Left ventricle myocardium superior (tissue), 1 donor: ENCODE results near the gene WDR1. TPM values are rescaled to one million over a fixed set of nuclear protein-coding genes. Genes with fewer than 3 reads are reported as not detected.

ENCODE experiments used
- ATAC-seq: fragments of 200-7000 bp; cut with Tn5 transposase; one replicate; pipeline ENCODE4 v1.9.1; 2020; ENCODE audit warnings: mild to moderate bottlenecking, moderate library complexity
- DNase-seq: peaks from one replicate; pipeline ENCODE4 v3.0.0-alpha.2; 2020
- intact Hi-C: fragments of 100-400 bp; cut with micrococcal nuclease; formaldehyde crosslinking; loops from one replicate; pipeline ENCODE4 v1.11.0; 2022
- total RNA-seq: library from RNA; stranded (reverse); fragmentation: NEBNext Ultra II Directional; extraction: Animal tissue kit (Norgen Biotek cat#: 25700); gene quantifications from one replicate; pipeline ENCODE4 v1.2.1, GENCODE V29; 2021
- donor health status: DM: no; HTN: yes; CAD: no; lungs with severe emphysema.

Gene WDR1
- total RNA-seq, 1 donor from 2014 or later, result 182 TPM

DNA sequence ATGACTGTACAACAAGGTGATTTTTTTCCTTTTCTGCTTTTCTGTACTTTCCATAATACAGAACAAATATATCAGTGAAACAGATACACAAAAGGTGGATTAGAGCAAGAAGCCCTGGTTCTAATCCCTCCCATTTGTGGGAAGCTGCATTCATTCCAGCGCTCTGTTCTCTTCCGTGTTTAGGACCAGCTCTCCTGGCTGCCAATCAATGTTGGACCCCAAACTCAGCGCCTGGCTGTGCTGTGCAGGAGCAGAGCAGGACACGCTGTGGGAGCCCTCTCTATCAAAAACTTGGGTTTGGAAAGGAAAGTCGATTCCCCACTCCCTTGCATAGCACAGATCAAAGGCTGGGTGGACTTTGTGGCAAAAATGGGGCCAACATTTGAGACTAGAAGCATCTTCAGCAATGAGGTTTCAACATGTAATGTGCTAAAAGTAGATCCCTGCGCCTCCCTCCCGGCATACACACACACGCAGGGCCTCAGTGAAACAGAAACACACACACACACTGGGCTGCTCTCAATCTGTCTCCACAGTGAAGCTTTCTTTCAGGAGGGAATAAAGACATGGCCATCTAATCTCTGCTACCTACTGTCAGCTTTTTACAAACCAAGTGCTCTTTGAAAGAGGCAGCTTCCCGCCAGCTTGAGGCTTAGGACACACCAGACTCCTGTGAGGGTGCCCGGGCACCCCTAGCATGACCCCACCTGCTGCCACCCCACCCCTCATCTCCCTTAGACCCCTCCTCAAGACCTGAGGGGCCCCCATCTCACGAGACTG, 12.2 kb downstream of the WDR1 start:
- peak; percentile 18 for ATAC-seq
- intact Hi-C loops, result no loop called here
- DNase-seq, result no peak

DNA sequence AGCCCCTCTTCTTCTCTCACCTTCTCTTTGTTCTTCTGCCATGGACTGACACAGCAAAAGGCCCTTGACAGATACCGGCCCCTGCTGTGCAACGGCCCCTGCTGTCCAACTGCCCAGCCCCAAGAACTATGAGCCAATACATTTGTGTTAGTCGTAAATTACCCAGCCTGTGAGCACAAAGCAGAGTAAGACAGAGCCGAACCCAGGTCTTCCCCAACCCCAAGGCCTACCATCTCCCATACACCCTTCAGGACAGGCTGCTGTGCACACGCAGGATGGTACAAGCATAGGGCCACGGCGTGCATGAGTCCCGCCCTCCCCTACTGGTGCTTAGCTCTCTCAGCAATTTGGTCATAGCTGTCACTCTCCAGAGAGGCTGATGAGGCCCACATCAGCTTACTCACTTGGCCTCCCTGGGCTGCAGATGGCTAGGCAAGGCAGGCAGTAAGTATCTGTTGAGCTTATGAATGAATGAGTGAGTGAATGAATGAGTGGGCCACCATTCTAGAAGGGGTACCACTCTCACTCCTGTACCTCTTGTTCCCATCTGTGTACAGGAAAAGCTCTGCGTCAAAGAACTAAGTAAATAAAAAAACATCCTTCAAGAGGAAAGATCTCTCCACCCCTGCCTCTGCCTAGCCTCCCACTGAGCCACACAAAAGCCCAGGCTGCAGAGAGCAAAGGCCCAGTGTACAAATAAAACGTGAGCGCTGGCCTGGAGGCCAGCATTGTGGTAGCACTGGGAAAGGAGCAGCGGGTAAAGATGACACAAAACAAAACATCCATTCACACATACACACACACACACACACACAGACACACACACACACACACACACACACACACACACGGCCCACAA, 13.9 kb downstream of the WDR1 start:
- ATAC-seq (no peak), DNase-seq (no peak)
- intact Hi-C loops, result no loop called here

DNA sequence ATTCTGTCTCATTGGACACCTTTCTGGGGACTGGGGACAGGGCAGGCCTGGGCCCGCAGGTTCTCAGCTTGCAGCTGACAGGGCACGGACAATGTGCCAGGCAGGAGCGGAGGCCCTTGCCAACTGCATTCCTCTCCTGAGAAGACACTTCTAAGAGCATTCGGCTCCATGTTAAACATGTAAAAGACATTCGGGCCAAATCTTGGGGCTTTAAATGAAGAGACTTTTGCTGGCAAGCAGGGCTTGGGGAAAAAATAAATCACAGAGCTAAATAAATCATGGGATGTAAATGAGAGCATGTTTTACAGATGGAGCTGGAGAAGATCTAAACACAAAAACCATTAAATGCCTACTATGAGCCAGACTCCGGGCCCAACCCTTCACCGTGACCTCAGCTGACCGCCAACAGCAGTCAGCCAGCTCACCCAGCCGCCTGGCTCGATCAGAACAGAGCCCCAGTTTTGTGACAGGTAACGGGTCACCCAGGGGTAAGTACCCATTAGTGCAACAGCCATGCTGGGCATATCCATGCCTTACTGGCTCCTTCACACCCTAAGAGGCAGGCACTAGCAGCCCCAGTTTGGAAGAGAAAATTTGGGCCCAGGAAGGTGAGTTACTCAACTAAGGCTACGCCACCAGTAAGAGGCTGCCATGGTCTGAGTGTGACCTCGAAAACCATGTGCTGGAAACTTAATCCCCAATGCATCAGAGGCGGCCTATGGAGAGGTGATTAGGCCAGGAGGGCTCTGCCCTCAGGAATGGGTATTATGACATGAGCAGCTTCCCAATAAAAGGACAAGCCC, 14.7 kb downstream of the WDR1 start:
- peak; percentile 62 for ATAC-seq
- intact Hi-C loops, result no loop called here
- peak; percentile 67 for DNase-seq

DNA sequence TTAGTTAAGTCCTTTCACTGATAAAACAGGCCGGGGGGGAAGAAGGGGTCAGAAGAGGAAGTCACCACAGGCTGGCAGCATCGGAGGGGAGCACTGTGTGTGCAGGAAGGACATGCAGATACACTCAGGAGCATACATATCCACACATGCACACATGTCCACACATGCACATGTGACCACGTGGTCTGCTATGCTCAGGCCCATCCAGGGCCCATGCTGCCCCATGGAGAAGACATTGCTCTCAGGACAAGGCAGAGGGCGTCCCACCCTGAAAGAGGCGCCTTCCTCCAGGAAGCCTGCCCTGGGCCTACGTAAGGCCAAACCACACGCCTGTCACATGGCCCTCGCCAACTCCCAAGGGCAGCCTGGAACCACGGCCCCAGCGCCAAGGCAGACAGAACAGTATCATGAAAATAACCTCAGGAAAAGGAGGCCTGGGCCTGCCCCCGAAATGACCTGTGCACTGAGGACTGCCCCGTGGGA, 15.8 kb downstream of the WDR1 start:
- DNase-seq, result peak; percentile 69
- intact Hi-C loops, result no loop called here
- peak; percentile 30 for ATAC-seq

DNA sequence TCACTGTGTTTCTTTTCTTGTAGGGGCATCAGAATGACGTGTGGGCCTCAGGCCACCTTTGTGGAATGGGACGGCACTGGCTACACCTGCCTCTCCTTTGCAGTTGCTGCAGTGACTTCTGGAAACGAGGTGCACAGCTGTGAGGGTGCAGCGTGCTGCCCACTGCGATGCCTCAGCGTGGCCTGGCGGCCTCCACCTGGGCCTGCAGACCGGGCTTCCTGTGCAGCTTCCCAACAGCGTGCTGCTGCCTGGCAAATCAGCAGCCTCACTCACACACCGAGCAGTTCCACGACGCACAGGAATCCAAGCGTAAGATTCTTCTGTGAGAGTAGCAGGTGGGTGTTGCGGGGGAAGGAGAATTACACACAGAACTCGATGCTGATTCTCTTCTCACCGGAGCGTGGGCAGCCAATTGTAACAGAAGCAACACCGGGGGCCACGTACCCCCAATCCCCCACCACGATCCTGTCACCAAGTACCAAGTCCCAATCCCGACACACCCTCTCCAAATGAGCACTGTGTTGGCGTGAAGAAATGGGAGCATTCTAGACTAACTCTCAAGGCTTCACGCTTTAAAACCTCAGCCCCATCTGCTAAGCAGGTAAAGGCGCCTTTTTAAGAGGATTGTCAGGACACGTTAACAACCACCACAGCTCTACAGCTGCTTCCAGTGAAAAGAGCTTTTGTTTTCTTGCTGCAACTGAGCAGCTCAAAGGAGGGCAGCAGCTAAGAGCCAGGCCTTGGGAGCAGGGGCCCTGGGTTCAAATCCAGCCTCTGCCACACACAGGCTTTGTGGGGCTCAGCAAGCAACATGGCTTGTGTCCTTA, 16.9 kb downstream of the WDR1 start:
- ATAC-seq (no peak), DNase-seq (no peak)
- intact Hi-C loops, result no loop called here

DNA sequence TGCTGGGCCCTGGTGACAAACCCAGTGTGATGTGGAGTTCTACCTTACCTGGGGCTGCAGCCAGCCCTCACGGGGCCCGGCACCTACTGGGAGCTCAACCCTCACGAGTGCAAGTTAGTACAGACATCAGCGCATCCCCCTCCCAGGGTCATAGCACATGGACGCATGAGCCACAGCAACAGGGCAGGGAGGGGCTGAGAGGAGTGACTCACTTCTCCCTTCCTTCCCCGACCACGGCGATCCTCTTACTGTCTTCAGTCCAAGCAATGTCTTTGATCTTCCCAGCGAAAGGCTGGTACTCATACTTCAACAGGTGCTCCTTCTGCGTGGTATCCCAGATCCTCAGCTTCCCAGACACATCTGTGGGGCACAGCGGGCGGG, 17.8 kb downstream of the WDR1 start:
- intact Hi-C loops, result no loop called here
- ATAC-seq (no peak), DNase-seq (no peak)

DNA sequence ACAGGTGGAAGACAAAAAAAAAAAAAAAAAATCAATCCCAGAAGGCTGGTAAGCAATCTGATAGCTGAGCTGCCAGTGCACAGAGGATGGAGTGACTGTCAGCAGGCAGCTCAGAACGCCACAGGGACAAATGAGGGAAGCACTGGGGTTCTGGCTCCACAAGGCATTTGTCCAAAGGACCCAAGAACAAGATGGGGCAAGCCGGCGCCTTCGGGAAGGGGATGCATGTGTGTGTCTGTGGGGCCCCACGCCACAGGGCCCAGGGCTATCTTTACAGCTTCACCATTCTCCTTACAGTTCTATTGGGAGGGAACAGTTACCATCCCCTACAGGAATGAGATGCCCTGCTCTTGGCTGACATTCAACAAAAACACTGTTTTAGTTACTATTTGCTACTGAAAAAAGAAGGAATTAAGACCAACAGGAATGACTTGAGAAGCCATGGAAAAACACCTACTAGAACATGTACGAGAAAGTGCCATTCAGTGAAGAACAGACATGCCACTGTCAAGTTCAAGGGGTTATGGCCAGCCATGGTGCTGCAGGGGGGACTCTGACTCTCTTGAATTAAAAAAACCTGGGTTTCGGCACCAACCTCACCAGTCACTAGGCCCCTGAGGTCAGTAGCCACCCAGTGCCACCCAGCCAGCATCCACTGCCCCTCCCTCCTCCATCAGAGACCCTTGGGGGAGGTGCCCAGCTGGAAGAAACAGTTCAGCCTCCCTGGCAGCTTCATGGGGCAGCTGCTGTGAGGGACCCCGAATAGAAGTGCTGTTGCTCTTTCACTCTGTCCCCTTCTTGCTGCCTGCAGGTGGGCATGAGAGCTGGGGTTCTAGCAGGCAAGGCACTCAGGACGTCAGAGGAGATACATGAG, 18.5 kb downstream of the WDR1 start:
- DNase-seq (no peak), ATAC-seq (no peak)
- intact Hi-C loops, result no loop called here

DNA sequence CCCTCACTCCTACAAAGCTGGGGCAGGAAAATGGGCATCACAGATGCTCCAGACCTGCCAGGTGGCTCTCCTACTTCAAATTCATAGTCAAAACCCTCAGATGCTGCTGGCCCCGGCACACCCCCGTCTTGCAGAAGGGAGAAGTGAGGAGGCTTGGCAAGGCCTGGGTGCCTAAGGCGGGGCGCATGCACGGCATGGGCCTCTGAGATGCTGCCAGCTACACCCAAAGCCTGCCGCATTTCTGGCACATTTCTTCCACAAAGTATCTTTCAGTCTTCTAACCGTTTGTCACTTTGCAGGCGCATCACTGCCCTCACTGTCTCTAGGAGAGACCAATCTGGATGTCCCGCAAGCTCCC, 19.6 kb downstream of the WDR1 start:
- intact Hi-C loops, result no loop called here
- DNase-seq (no peak), ATAC-seq (no peak)

DNA sequence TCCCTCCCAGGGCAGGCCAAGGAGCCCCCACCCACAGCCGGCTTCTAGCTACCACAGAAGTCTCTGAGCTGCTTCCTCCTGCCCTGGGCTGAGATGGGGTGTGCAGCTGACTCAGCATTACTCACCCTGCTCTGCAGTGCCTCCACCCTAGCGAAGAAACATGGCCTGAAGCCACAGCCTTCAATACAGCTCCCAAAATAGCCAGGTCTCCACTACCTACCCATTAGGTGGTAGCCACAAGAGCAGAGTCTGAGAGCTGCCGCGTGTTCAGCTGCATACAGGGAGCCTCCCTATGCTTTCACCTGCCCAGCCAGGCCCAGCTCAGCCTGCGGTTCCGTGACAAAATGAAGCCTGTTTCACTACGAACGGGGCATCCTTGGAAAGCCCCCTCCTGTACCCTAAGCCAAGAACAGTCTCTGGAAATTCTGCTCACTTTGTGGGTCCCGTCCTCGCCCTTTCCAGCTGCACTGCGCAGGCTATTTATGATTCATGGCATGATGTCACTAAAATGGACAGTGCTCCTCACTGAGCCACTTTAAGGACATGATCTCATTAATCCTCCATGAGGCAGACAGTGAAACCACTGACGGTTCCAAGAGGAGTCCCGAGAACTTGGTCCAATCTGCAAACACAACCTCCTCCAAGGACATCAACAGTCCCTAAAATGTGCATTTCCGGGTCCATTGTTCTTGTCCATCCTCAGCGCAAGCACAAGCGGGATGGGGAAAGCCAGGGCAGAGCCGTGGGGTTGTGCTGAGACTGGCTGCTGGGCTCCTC, 20.2 kb downstream of the WDR1 start:
- peak; percentile 67 for DNase-seq
- intact Hi-C loops, result no loop called here
- ATAC-seq, result peak; percentile 68

DNA sequence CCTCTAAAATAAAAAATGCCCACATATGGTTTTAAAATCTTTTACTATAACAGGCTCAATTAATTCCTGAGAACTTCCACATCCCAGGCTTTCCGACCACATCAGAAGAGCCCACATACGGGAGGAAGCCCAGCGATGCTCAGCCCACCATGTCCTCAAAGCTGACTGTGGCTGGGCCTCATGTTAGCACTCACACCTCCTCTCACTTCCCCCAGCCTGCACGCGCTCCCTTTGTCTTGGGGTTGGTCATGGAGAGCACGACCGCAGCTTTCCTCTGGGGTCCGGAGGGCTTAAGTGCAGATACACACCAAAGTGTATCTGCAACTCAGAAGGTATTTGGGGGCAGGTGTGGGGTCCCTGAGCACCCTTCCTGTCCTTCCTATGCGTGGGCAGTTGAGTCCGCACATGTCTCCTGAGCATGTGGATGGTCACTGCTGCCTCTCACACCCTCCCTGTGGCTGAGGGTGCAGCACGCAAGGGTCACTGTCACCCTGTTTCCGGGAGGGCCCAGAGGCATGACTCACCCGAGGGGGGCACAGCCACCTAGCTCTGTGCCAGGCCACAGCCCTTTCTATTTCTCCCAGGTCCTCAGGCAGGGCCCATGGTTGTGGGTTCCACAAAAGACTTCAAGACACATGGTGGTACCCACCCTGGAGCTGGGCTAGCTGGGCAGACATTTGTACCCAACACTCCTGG, 21.2 kb downstream of the WDR1 start:
- ATAC-seq (no peak), DNase-seq (no peak)
- intact Hi-C loops, result no loop called here

DNA sequence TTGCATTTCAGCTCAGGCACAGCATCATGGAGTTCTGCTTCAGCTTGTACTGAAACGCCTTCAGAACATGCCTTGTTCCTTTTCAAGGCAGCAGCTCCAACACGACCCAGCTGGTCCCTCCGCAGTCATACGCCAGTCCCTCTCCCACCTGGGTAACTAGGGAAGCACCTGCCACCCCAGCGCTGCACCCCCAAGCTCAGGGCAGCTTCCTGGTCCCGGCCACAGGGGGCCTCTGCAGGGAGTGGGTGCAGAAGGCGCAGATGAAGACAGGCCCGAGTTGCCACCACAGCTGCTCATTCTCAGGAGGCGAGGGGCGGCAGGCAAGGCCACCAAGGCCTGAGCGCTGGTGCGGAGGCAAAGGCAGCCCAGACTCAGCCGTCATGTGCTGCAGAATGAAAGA, 21.8 kb downstream of the WDR1 start:
- DNase-seq, result peak; percentile 29
- no peak for ATAC-seq

DNA sequence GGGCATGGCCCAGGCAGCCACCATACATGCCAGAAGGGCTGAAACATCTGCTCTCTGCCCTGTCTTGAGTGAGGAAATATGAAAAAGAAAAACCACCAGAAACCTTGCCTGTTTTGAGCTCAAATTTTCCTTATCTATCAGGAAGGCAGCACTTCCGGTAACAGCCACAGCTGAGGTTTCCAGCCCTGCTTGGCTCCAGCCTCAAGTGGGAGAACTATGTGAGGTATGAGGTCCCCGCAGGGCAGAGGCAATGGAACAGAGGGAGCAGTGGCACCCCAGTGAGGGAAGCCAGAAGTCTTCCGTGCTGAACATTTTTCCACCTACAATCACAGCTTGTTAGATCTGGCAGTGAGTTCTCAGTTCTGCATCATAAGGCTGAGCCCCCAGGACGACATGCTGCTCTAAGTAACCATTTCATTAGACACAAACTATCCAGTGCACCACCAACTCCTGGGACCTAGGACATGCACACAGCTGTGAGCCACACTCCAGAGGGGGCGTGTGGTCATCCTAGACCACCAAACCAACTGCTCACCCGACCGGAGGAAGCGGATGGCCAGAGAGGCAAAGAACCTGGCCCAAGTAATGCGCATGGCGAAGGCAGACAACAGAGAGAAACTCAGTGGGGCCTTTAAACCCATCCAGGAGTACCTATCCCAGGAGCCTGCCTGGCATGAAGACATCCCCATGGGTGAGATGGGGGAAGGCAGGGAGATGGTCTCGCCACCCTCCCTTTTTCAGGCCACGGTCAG, 22.6 kb downstream of the WDR1 start:
- ATAC-seq (peak; percentile 46), DNase-seq (peak; percentile 68)
- intact Hi-C loops, result no loop called here

More for the DNA sequence above, 21.8 kb downstream of the WDR1 start:
- intact Hi-C loops, result no loop called here

DNA sequence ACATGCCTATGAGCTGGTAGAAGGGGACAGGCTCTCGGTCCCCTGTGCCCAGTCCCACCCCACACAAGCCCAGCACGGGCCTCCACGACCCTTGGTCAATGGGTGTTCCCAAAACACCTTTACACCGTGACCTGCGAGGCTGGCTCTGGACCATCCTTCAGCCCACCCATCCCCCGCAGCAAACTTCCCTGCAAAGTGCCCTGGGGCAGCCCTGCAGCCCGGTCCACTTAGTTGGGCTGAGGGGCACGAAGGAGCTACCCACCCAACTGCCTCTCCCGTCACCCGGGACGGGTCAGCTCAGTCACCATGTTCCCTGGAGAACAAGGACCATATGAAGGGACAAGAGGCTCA, 23.4 kb downstream of the WDR1 start:
- intact Hi-C loops, result no loop called here
- no peak for ATAC-seq

DNA sequence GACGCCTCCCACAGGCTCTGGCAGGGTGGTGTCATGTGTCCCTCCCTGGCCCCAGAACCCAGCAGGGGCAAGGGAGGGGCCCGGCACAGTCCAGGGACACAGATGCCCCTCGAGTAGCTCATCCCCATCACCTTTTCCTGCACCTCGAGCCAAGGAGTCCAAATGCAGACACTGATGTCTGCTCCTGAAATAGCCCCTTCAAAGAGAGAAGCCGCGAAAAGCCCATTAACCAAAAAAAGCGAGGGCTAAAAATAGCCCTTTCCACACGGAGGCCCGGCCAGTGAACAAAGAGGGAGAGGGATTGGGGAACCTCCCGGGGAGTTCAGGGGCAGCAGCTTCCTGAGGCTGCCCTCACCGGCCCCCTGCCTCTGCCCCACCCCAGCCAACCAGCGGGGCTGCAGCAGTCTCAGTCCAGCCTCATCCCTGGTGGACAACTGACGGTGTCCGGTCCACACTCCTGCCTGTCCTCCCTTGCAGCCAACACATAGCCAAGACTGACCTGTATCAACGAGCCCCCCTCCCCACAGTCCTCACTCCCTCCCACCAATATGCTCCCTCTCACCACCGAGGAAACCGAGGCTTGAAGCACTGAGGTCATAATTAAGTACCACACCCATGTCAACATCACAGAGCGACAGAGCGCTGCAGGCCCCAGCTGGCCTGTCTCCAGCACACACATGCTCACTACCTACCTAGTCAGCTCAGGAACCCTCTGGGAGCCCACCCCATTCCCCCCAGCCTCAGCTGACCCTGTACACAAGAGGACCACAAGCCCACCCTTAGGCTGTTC, 23.9 kb downstream of the WDR1 start:
- ATAC-seq, result peak; percentile 57
- intact Hi-C loops, result no loop called here
- DNase-seq, result peak; percentile 64

More for the DNA sequence above, 23.4 kb downstream of the WDR1 start:
- DNase-seq, result peak; percentile 39

DNA sequence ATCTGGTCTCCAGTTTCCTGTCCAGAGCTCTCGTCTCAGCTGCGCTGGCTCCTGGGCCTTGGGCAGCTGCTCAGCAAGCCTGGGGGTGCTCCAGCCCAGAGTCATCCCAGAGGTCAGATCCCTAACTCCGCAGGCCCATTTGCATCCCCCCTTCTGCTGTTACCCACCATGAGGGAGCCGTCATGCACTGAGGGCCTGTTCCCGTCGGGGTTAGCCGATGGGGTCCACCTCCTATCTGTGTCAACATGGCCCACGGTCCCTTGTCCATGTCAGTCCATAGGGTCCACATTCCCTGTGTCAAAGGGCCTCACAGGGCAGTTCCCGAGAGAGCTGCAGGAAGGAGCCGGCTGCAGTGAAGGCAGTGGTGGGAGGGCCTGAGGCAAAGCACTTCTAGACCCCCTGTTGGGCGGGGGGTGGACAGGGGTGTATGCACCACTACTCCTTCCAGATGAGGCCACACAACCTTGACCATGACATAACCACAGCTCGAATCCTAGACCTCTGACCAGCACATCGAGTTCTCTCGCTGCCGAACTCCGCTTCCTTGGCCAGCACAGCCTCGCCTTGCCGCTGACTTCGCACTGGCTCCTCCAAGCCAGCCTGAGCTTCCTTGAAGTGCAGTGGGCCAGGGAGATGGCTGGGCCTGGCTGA, 24.9 kb downstream of the WDR1 start:
- ATAC-seq (no peak), DNase-seq (peak; percentile 31)
- intact Hi-C loops, result no loop called here
